CD4-positive, alpha-beta T cell treated with Interleukin-4 for 1 hour (primary cell): Measurements from ENCODE around the gene GLIS1.

ENCODE experiments used
- DNase-seq, 2 donors: peaks; one replicate each; pipeline ENCODE4 v3.0.0-alpha.2; 2020 to 2022

Gene GLIS1

GRCh38 chr1:53735681-53736080 lies 3.3 kb downstream of the GLIS1 start:
- DNase-seq: no peak

- no peak for DNase-seq
Observed at GRCh38 chr1:53735261-53735660, 3.7 kb downstream of the GLIS1 start.

- DNase-seq: no peak
Observed at GRCh38 chr1:53734650-53735211, 4.2 kb downstream of the GLIS1 start.

DNA sequence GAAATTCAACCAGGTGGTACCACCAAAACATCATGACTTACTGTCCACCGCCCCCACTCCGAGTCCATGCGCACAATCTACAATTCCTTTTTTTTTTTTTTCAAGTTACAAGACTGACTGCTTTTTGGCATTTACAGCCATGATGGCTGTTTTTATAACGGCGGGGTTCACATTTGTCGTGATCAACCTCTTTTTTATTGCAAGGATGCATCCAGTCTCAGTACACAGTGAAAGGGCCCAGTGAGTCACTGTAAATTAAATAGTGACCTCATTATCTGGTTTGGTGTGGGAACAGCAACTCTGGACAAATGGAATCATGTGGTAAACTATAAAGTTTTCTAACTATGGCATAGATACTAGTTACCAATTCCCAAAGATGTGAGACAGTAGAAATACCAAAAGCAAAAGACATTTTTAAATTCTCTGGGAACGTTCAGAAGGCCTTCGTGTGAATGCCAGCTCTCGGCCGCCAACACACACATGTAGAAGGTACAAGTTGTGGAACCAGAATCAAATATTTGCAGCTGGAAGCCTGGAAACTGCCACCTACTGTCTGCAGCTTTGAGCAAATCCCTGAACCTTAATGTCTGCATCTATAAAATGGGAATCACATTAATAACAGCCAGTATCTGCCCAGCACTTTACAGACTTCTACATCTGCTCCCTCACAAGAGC lies 4.9 kb downstream of the GLIS1 start:
- no peak for DNase-seq

- no peak for DNase-seq
Observed at GRCh38 chr1:53733447-53733931, 5.5 kb downstream of the GLIS1 start.

DNA sequence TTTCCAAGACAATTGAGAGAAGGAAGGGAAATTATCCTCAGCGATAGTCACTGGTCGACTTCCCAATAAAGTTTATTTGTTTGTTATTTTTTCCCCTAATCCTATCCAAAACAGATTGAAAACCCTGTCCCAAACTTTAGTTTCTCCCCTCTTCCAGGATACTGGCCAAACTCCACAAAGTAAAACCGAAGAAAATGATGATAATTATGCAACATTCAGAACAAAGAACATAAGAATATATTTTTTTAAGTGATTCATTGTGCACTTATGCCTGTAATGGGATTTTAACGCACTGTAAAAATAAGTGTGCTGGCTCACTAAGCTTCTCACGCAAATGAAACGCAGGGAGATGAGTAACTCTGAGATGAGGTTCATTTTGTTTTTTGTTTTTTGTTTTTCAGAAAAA lies 6.0 kb downstream of the GLIS1 start:
- no peak for DNase-seq

DNA sequence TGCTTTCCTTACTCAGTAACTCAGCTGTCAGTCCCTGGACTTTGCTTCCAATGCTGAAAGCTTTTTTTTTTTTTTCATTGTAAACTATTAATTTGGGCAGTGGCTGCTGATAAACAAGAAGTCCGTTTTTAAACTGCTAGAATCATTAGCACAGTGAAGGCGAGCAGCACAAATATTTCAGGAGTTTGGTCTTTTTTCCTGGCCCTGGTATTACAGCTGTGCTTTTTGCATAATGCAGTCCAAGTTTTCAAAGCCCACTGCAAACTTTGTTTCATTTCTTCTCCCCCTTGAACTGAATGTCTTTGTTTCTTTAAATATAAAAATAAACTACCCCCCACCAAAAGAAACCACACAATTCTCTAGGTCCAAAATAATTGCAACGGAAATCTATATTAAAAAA lies 6.6 kb downstream of the GLIS1 start:
- no peak for DNase-seq

DNA sequence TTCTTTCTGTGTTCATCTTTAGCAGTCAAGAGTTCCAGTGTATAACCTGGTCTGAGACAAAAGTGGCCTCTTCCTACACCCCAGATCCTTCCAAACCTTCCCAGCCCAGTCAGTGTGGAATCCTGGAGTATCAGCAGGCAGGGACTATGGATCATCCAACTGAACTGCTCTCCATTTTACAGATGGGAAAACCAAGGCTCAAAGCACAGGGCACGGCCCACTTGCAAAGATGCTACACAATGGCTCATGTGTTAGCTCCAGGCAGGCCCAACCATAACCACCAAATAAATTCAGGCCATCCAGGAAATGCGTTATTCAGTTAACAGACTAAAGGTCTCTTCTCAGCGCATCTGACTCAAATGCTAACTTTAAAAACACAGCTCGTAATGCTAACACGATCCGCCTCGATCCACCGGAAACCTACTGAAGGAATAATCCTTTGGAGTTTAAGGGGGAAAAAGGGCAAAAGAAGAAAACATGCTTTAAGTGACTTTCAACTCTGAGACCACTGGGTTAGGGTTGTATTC lies 7.1 kb downstream of the GLIS1 start:
- no peak for DNase-seq

- no peak for DNase-seq
Observed at GRCh38 chr1:53731043-53731600, 7.8 kb downstream of the GLIS1 start.

GRCh38 chr1:53730224-53730865 lies 8.6 kb downstream of the GLIS1 start:
- no peak for DNase-seq

DNA sequence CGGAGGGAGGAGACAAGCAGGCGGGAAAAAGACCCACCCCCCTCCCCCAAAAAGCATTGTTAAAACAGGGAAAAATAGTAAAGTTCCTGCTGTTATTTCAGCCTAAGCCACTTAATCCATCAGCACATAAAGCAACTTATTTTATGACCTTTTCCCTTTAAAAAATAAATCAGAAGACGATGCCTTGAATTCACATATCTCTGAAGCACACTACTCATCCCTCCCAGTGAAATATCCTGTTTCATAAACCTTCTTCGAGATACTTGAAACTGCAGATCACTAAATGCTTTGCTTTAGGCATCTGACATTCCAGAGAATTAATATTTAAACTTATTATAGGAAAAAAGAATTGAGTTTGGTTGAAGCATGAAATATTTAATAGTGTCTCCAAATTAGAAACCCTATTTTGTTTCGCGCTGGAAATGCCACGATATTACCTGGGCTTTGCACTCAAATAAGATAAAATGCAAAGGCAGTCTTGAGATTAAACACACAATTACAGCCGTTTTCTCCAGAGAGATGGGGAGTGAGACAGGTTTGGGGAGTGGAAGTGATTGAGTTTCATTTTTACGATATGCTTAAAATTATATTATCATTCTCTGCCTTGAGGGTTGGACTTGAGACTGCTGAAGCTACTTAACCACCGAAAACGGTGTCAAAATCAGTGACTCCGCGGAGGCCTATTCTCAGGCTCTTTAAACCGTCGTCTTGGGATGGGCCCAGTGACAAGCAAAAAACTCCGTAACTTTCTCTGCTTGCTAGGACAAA lies 9.3 kb downstream of the GLIS1 start:
- no peak for DNase-seq

DNA sequence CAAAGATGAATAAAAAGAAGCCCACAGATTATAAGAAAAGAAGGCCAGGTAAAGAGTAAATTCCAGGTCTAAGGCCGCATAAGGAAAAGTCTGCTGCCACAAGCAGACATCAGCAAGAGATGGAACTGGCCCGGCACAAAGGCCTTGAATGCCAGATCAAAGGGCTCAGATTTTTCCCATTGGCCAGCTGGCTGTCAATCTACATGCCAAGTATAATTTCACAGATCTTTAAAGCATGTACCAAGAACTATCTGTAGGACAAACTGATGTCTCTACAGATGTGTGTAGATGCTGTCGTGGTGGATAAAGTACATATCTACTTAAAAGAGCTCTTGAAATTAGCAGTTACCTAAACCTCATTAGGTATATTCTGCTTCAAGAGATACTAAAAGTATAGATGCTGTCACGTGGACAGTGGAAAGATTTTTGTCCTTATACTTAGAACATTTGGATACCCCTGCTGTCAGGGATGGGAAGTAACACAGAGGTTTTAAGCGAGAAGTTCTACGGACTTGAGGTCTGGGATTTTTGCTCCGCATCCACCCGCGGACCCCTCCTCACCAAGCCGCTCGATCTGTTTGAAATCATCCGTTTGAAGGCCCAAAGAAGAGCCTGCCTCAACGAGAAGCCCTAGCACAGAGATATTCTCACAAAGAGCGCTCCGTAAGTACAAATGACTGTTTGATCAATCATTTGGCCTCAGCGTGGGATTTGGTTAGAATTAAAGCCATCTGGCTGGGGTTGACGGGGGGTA lies 10.1 kb downstream of the GLIS1 start:
- DNase-seq: no peak

DNA sequence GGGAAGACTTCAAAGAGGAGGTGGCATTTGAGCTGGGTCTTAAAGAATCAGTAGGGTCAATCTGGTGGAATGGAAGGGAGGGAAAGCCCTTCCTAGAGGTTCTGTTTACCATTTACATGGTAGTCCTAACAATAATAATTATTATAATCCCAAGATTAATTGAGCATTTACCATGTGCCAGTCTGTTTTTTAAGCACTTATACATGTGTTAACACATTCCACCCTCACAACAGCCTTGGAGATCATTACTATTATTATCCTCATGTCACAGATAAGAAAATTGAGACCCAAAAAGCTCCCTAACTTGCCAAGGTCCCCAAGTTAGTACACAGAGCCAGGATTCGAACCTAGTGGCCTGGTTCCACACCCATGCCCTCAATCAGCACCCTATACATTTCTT lies 10.8 kb downstream of the GLIS1 start:
- DNase-seq: no peak

GRCh38 chr1:53727461-53728092 lies 11.4 kb downstream of the GLIS1 start:
- no peak for DNase-seq

GRCh38 chr1:53726009-53726600 lies 12.9 kb downstream of the GLIS1 start:
- DNase-seq: no peak

DNA sequence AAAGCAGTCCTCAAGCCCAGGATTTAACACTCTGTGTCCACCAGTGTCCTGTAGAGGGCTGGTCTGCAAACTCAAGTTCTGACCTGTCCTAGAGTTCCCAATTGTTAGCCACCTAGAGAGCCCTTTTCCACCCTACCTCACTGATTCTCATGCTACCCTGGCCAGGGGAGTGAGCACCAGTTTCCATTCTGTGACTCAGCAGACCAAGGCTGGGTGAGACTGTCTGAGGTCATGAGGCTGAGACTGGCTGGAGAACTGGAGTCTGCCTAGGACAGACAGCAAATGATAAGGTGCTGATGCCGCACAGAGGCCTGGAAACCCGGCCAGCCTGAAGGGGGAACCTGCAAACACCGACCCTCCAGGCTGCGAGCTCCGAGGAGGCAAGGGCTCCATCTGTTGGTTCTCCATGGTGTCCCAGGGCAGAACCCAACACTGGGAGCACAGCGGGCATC lies 13.7 kb downstream of the GLIS1 start:
- no peak for DNase-seq

DNA sequence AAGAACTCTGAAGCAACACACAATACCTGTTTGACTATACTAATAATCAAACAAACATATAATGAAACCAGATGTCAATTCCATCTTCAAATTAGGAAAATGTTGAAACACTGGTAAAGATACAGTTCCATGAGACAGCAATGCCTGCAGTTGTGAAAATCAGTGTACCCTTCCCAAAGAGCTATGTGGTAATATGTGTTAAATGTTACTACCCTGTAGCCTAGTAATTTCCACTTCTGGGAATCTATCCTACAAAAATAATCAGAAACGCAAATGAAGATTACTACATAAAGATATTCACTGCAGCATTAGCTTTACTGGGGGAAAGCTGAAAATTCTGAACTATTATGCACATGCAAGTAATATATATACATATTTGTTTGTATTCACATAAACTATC lies 16.9 kb downstream of the GLIS1 start:
- DNase-seq: no peak

- no peak for DNase-seq
Observed at GRCh38 chr1:53721088-53721487, 17.9 kb downstream of the GLIS1 start.

DNA sequence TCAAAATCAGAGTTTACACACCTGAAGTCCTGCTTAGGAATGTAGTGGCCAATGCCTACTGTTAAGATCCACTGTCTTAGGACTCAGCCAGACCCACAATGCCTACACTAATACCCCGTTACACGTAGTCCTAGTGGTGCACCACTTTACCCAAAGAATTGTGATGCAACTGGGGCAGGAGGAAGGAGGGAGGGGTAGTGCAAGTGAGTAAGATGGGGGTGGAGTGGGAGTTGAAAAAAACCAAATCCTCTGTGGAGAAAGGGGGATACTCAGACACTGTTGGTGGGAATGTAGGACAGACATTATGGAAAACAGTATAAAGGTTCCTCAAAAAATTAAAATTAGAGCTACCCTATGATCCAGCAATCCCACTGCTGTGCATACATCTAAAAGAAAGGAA lies 19.5 kb downstream of the GLIS1 start:
- no peak for DNase-seq

DNA sequence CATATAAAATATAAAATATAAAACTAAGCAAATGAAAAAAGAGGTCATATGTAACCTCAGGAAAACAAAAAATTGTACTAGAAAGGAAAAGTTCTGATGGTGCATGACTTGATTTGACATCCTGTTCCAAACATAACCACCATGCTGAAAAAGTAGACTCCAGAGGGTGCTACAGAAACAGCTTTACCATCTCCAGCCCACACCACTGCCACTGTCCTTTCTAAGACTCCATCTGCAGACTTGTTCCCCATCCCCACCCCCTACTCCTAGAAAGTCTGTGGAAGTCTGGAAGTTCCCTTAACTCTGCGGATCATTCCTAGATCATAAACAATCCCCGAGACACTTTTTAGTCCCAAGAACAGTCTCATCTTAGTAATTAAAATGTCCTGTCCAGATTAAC lies 20.5 kb downstream of the GLIS1 start:
- DNase-seq: no peak
